HEK293 (cell line): Measurements from ENCODE around the gene DCST1.

Experiments
- ATF2 ChIP-seq: fragments of 450-650 bp; formaldehyde crosslinking; IDR thresholded peaks from 2 replicates; pipeline ENCODE4 v1.5.1; 2016; ENCODE audit warnings: missing biosample characterization, missing genetic modification characterization, low read depth
- ZBTB21 ChIP-seq: fragments of 450-650 bp; formaldehyde crosslinking; IDR thresholded peaks from 2 replicates; pipeline ENCODE4 v1.5.1; 2017; ENCODE audit warnings: missing biosample characterization, missing genetic modification characterization
- ZNF670 ChIP-seq: fragments of 450-650 bp; formaldehyde crosslinking; IDR thresholded peaks from 2 replicates; pipeline ENCODE4 v1.5.1; 2016; ENCODE audit warnings: missing biosample characterization, missing genetic modification characterization, low read depth
- TF ChIP-seq, protein P1 (sequence below): fragments of 450-650 bp; formaldehyde crosslinking; IDR thresholded peaks from 2 replicates; pipeline ENCODE4 v1.5.1; 2016; ENCODE audit warnings: missing biosample characterization, missing genetic modification characterization

GRCh38 chr1:155049651-155050559, 16.3 kb downstream of the DCST1 start:
- TF ChIP-seq ZBTB21 (tag by site-specific recombination) (no peak), ZNF670 (no peak), ATF2 (no peak)
- TF ChIP-seq, protein P1, sequence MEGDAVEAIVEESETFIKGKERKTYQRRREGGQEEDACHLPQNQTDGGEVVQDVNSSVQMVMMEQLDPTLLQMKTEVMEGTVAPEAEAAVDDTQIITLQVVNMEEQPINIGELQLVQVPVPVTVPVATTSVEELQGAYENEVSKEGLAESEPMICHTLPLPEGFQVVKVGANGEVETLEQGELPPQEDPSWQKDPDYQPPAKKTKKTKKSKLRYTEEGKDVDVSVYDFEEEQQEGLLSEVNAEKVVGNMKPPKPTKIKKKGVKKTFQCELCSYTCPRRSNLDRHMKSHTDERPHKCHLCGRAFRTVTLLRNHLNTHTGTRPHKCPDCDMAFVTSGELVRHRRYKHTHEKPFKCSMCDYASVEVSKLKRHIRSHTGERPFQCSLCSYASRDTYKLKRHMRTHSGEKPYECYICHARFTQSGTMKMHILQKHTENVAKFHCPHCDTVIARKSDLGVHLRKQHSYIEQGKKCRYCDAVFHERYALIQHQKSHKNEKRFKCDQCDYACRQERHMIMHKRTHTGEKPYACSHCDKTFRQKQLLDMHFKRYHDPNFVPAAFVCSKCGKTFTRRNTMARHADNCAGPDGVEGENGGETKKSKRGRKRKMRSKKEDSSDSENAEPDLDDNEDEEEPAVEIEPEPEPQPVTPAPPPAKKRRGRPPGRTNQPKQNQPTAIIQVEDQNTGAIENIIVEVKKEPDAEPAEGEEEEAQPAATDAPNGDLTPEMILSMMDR (tag by site-specific recombination), result no peak
